GM18909 (cell line): Measurements from ENCODE around the gene XG.
"Not testable (repeated sequence)": the region's sequence is repeated elsewhere in the genome, so short reads cannot be mapped to it uniquely, and the experiment has no call there.

Experiments
- ATAC-seq: cut with Tn5 transposase; IDR thresholded peaks from one replicate; pipeline ENCODE4 v1.9.1; 2021; ENCODE audit warnings: mild to moderate bottlenecking; ENCODE audit not compliant: unreplicated experiment, poor library complexity

XG gene

GRCh38 chrX:2811271-2811670, 59.4 kb downstream of the XG start:
- ATAC-seq: no peak

GRCh38 chrX:2812161-2812907, 60.5 kb downstream of the XG start:
- ATAC-seq: not testable (repeated sequence)

GRCh38 chrX:2817036-2817435, 65.2 kb downstream of the XG start:
- ATAC-seq: no peak

- ATAC-seq: no peak
Observed at GRCh38 chrX:2819345-2820135, 67.7 kb downstream of the XG start.

- no peak for ATAC-seq
Observed at GRCh38 chrX:2820136-2820771, 68.4 kb downstream of the XG start.

- no peak for ATAC-seq
Observed at GRCh38 chrX:2823795-2824386, 72.1 kb downstream of the XG start.

GRCh38 chrX:2824886-2825285, 73.0 kb downstream of the XG start:
- ATAC-seq: no peak

GRCh38 chrX:2828344-2828958, 76.6 kb downstream of the XG start, which contains the start of gene GYG2:
GYG2 (plus strand) TSS chrX:2828930; CDS start chrX:2830189, 1,259 bp downstream.
- ATAC-seq: no peak

GRCh38 chrX:2828959-2829411, 77.1 kb downstream of the XG start:
- no peak for ATAC-seq

- ATAC-seq: no peak
Observed at GRCh38 chrX:2829469-2830246, 77.8 kb downstream of the XG start.

- ATAC-seq: no peak
Observed at GRCh38 chrX:2831471-2832228, 79.8 kb downstream of the XG start.

GRCh38 chrX:2837961-2838360, 86.1 kb downstream of the XG start:
- ATAC-seq: no peak

- no peak for ATAC-seq
Observed at GRCh38 chrX:2840961-2841360, 89.1 kb downstream of the XG start.

GRCh38 chrX:2841537-2841936, 89.7 kb downstream of the XG start:
- ATAC-seq: no peak

GRCh38 chrX:2846992-2847391, 95.2 kb downstream of the XG start:
- no peak for ATAC-seq

GRCh38 chrX:2848871-2849301, 97.0 kb downstream of the XG start:
- ATAC-seq: no peak

GRCh38 chrX:2854918-2855317, 103.1 kb downstream of the XG start:
- no peak for ATAC-seq

- ATAC-seq: no peak
Observed at GRCh38 chrX:2855761-2856160, 103.9 kb downstream of the XG start.

- ATAC-seq: no peak
Observed at GRCh38 chrX:2857566-2857965, 105.7 kb downstream of the XG start.
